ENCODE data around the gene EPAS1. TPM values are rescaled to one million over a fixed set of nuclear protein-coding genes. Genes with fewer than 3 reads are reported as not detected.

The EPAS1 gene
- total and polyA plus RNA-seq, 2 of the 13 experiments (the other 11 are each of a cell fraction or from before 2014, with no cell fraction given): 47.1 to 182 TPM

- no peak for TF ChIP-seq REL (CRISPR knock-in tag; conservative IDR thresholded peaks at IDR 0.05)
- no peak for TF ChIP-seq MLX (CRISPR knock-in tag; IDR thresholded peaks at IDR 0.05)
- no peak for TF ChIP-seq ZNF543 (CRISPR knock-in tag; IDR thresholded peaks at IDR 0.05)
- TF ChIP-seq, protein P1, sequence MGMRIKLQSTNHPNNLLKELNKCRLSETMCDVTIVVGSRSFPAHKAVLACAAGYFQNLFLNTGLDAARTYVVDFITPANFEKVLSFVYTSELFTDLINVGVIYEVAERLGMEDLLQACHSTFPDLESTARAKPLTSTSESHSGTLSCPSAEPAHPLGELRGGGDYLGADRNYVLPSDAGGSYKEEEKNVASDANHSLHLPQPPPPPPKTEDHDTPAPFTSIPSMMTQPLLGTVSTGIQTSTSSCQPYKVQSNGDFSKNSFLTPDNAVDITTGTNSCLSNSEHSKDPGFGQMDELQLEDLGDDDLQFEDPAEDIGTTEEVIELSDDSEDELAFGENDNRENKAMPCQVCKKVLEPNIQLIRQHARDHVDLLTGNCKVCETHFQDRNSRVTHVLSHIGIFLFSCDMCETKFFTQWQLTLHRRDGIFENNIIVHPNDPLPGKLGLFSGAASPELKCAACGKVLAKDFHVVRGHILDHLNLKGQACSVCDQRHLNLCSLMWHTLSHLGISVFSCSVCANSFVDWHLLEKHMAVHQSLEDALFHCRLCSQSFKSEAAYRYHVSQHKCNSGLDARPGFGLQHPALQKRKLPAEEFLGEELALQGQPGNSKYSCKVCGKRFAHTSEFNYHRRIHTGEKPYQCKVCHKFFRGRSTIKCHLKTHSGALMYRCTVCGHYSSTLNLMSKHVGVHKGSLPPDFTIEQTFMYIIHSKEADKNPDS (CRISPR knock-in tag; IDR thresholded peaks at IDR 0.05): no peak
- TF ChIP-seq ATF1 (CRISPR knock-in tag; IDR thresholded peaks at IDR 0.05): no peak
- no peak for TF ChIP-seq ZFAT (CRISPR knock-in tag; conservative IDR thresholded peaks at IDR 0.05)
- TF ChIP-seq ZNF776 (CRISPR knock-in tag; IDR thresholded peaks at IDR 0.05): no peak
- TF ChIP-seq ATF2 (CRISPR knock-in tag; IDR thresholded peaks at IDR 0.05): no peak
- TF ChIP-seq ZFY (CRISPR knock-in tag; IDR thresholded peaks at IDR 0.05): no peak
- TF ChIP-seq ZIK1 (CRISPR knock-in tag; IDR thresholded peaks at IDR 0.05; ENCODE audit: borderline replicate concordance, low read depth): no peak
- no peak for TF ChIP-seq ZNF207 (IDR thresholded peaks at IDR 0.05; ENCODE audit: borderline replicate concordance)
- peak; percentile 66 for TF ChIP-seq SAP130 (CRISPR knock-in tag; IDR thresholded peaks at IDR 0.05; ENCODE audit: low read depth)
- TF ChIP-seq HDAC1 (CRISPR knock-in tag; IDR thresholded peaks at IDR 0.05): peak; percentile 24; the same call in 1 of the 2 replicates
- no peak for TF ChIP-seq ZNF264 (CRISPR knock-in tag; IDR thresholded peaks at IDR 0.05)
- no peak for TF ChIP-seq ZNF432 (CRISPR knock-in tag; IDR thresholded peaks at IDR 0.05; ENCODE audit: borderline replicate concordance)
- no peak for TF ChIP-seq ZSCAN20 (CRISPR knock-in tag; IDR thresholded peaks at IDR 0.05; ENCODE audit: borderline replicate concordance)
- TF ChIP-seq NFE2L2 (IDR thresholded peaks at IDR 0.05; ENCODE audit: low read length): no peak
- TF ChIP-seq ZNF160 (CRISPR knock-in tag; IDR thresholded peaks at IDR 0.05): no peak
- TF ChIP-seq TBX2 (CRISPR knock-in tag; IDR thresholded peaks at IDR 0.05; ENCODE audit: borderline replicate concordance): no peak
- peak; percentile 3; the same call in 1 of the 2 replicates for TF ChIP-seq BRCA1 (CRISPR knock-in tag; IDR thresholded peaks at IDR 0.05)
- peak; percentile 60 for TF ChIP-seq HNF4G (IDR thresholded peaks at IDR 0.05; ENCODE audit: borderline replicate concordance, low read depth, low read length)
- 0 out of 2 replicates have a peak, but pooled peaks have one; percentile 22 for TF ChIP-seq HNF4G (CRISPR knock-in tag; IDR thresholded peaks at IDR 0.05; ENCODE audit: borderline replicate concordance, low read depth)
- no peak for TF ChIP-seq NFKBIZ (CRISPR knock-in tag; IDR thresholded peaks at IDR 0.05)
- TF ChIP-seq, protein P2, sequence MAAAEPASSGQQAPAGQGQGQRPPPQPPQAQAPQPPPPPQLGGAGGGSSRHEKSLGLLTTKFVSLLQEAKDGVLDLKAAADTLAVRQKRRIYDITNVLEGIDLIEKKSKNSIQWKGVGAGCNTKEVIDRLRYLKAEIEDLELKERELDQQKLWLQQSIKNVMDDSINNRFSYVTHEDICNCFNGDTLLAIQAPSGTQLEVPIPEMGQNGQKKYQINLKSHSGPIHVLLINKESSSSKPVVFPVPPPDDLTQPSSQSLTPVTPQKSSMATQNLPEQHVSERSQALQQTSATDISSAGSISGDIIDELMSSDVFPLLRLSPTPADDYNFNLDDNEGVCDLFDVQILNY (CRISPR knock-in tag; conservative IDR thresholded peaks at IDR 0.05): no peak
- TF ChIP-seq, protein P3, sequence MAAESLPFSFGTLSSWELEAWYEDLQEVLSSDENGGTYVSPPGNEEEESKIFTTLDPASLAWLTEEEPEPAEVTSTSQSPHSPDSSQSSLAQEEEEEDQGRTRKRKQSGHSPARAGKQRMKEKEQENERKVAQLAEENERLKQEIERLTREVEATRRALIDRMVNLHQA (CRISPR knock-in tag; IDR thresholded peaks at IDR 0.05): no peak
Measured at GRCh38 chr2:46300406-46300832, 3.2 kb downstream of the EPAS1 start (continued).
